GM21717 (cell line): Measurements from ENCODE around the gene MAD2L1BP.
"Not testable (repeated sequence)": the region's sequence is repeated elsewhere in the genome, so short reads cannot be mapped to it uniquely, and the experiment has no call there.

Experiments used
- ATAC-seq: cut with Tn5 transposase; IDR thresholded peaks from one replicate; pipeline ENCODE4 v1.9.1; 2021; ENCODE audit warnings: mild to moderate bottlenecking, moderate library complexity; ENCODE audit not compliant: unreplicated experiment

Gene MAD2L1BP, protein sequence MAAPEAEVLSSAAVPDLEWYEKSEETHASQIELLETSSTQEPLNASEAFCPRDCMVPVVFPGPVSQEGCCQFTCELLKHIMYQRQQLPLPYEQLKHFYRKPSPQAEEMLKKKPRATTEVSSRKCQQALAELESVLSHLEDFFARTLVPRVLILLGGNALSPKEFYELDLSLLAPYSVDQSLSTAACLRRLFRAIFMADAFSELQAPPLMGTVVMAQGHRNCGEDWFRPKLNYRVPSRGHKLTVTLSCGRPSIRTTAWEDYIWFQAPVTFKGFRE

GRCh38 chr6:43635387-43636307 lies at the start of gene MAD2L1BP:
TSS of gene MAD2L1BP (plus strand) at chr6:43635840. CDS start at chr6:43635876, 36 bp downstream.
- ATAC-seq: peak; percentile 61

- no peak for ATAC-seq
These were observed 47.4 kb upstream of the MAD2L1BP start for GRCh38 chr6:43588194-43588593.

DNA sequence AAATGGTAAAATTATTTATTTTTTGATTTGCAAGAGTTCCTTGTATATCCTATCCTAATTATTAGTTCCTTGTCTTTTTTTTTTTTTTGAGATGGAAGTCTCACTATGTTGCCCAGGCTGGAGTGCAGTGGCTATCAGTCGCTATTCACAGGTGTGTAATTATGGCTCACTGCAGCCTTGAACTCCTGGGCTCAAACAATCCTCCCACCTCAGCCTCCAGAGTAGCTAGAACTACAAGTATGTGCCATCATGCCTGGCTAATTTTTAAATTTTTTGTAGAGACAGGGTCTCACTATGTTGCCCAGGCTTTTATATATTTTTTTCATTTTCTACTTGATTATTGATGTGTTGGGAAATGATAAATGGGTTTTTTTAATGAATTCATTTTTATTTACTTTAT lies 46.1 kb upstream of the MAD2L1BP start:
- not testable (repeated sequence) for ATAC-seq

GRCh38 chr6:43593938-43594337 lies 41.7 kb upstream of the MAD2L1BP start:
- no peak for ATAC-seq

DNA sequence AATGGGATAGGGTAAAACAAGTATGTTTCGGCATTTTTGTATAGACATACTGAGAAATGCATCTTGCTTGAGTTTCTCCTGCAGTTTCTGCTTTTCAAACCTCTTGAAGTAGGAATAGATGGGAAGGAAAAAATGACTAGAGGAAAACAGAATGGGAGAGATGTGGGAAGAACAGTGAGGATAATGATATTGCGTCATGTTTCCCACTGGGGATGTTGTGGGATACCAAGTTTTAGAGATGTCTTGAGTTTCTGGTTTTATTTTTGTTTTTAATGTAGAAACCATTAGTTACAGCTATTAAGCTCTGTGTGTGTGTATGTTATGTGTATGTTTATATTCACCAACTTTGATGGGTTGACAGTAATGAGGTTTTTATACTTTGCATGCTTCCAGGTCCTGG lies 35.0 kb upstream of the MAD2L1BP start:
- ATAC-seq: no peak

- no peak for ATAC-seq
These were observed 31.5 kb upstream of the MAD2L1BP start for GRCh38 chr6:43604174-43604573.

DNA sequence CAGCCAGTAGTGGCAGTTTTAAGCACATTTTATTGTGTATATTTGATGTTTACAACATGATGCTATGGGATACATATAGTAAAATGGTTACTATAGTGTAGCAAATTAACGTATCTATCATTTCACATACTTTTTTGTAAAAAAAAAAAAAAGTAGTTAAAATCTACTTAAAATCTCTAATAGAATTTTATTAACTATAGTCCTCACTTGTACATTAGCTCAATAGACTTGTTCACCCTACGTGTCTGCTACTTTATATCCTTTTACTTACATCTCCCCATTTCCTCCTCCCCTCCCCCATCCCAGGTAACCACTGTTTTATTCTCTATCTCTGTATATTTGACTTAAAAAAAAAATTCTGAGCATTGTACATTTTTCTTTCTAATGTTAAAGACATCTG lies 29.6 kb upstream of the MAD2L1BP start:
- ATAC-seq: no peak

DNA sequence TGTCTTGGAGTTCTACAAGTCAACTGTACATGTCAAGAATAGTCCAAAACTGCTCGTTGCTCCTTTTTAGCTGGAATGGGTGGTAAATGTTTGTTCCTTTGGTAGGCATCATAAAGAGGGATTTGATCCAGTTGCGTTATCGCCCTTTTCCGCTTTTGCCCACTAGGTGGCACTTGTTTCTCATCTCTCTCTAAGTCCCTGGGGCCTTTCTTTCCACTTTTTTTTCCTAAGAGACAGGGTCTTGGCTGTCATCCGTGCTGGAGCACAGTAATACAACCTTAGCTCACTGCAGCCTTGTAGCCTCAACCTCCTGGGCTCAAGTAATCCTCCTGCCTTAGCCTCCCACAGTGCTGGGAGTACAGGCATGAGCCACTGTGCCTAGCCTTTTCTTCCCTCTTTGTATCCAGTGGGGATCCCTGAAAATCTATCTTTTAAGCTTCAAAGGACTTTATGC lies 27.3 kb upstream of the MAD2L1BP start:
- ATAC-seq: no peak

GRCh38 chr6:43608807-43609206 lies 26.8 kb upstream of the MAD2L1BP start:
- ATAC-seq: no peak

- ATAC-seq: no peak
These were observed 26.2 kb upstream of the MAD2L1BP start for GRCh38 chr6:43609402-43609801.

DNA sequence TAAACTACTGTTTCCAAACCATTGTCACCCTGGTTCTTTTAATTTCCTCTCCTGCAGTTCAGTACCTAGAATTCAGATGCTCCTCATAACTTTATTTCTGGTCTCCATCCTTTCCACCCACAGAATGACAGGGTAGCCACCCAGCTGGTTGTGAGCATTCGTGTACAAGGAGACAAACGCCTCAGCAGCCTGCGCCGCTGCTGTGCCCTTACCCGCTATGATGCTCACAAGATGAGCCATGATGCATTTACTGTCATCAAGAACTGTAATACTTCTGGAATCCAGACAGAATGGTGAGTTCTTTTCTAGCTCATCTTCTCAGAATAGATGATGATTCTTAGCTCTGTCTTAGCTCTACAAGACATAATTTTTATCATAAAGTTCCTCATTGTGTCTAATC lies 25.2 kb upstream of the MAD2L1BP start:
- no peak for ATAC-seq

- ATAC-seq: no peak
These were observed 21.8 kb upstream of the MAD2L1BP start for GRCh38 chr6:43613721-43614395.

DNA sequence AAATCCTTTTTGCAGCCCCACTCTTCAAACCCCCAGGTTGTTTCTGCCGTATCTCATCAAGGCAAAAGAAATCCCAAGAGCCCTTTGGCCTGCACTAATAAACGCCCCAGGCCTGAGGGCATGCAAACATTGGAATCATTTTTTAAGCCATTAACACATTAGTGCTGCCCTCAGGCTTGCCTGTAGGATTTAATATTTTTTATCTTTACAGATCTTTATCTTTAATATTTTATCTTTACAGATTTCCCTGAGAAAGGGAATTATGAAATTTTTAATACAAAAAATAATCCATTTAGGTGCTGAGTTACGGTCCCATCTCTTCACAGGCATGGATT lies 21.3 kb upstream of the MAD2L1BP start:
- no peak for ATAC-seq

- ATAC-seq: no peak
These were observed 18.7 kb upstream of the MAD2L1BP start for GRCh38 chr6:43616725-43617472.

DNA sequence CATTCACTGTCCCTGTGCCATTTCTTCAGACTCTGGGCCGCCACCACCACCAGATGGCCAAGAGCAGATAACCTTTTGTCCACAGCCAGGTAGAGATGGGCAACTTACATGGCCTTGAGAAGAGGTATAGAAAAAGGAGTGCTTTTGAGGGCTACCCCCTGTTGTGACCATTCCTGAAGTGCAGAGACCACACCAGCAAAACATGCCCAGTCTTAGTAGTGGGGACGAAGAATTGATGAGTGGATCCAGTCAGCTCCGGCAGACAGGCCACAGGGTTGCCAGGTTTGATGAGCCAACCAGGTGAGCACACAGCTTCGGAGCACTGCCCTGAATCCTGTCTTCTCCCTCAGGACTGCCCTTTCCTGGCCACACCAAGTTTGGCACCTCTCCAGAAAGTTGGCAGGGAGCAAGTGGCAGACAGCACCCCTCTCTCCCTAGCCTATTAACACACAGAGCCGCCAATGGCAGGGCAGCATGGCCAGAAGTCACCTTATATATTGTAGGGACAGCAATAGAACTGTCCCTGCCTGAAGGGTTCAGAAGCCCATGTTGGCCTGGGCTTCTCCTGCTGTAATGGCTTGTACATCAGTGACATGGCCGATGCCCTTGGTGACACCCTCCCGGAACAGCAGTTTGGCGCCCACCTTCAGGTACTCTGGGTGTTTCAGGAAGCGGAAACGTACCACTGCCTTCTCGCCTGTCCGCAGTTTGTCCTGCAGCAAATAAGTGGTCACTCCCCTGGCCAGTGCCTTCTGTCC lies 14.4 kb upstream of the MAD2L1BP start:
- ATAC-seq: no peak

DNA sequence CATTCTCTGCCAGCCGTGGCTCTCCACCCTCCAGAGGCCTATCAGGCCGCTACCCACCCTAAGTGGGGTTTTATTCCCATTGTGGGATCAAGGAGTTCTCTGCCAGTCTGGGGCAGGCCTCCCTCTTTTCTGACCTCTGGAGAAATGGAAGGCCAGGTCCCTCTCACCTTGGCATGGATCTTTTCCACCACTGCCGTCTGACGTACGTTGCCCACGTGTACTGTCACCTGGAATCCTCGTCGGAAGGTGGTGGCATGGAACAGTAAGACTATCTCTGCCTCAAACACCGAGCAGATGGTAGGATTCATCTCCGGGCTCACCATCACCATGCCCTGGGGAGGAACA lies 13.8 kb upstream of the MAD2L1BP start:
- no peak for ATAC-seq

DNA sequence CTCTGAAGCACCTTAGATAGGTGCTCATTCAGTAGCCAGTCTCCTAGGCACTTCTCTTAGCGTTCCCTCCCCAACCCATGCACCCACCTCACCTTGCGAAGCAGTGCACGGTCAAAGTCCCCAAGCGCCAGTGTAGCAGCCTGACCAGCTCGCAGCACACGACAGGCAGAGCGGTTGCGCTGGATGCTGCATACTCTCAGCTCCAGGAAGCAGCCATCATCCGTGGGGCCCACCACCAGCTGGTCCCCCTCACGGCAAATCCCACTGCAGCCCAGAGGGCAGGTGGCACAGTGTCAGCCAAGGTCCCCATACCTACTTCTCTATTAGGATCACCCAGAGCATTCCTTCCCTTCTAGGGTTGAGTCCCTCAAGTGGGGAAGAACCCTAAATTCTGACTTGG lies 13.1 kb upstream of the MAD2L1BP start:
- no peak for ATAC-seq

DNA sequence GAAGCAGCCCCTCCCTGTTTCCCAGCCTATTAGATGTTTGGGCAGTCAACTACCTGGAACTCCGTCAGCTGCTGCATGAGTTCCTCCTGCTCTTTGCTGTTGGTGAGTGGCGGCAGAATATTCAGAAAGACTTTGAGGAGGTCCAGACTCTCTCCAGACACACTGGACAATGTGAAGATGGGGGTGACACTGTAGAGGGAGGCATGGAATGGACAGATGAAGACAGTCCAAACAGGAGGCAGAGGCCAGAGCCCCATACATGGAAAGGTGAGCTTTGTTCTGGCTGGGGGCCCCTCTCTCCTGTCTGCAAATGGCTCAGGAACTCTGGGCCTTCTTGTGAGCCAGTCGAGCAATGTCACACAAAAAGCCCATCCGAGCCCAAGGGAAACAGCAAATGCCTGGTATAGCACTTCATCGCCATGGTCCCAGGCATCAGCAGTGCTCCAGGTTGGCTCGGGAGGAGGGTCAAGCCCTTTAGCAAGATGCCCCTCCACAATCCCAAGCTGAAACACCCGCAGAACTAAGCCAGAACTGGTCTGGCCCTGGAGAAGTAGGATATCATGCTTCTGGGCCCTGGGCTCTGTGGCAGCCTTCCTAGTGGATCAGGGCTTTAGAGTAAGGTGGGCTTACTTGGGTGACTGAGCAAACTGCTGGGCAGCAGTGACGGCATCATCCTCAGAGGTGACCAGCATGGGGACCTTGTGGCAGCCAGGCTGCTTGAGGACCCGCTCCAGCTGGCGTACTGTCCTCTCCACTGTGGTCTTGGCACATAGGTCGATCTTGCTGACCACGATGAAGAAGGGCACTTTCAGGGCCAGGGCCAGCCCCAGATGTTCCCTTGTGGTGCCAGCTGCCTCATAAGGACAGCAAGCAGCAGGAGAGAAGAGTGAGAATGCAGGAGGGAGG lies 11.5 kb upstream of the MAD2L1BP start:
- ATAC-seq: no peak

DNA sequence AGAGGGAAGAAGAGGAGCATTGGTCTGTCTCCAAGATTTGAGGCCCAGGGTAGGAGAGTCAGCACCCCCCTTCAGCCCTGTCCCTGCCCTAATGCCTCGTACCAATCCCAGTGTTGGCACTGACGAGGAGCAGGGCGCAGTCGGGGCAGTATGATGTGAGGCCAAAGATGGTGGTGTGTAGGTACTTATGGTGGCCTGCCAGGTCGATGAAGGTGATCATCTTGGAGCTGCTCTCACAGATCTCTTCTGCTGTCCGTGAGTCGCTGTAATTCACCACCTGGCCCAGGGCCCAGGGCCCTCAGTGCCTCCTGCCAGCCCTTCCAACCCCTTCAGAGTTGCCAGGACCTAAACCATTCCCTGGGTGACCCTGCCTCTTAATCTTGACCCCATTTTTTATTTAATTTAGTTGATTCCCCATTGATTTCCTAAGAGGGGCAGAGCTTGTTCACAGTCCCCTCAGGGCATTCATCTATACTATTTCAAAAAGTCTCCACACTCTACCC lies 10.8 kb upstream of the MAD2L1BP start:
- no peak for ATAC-seq
